PC-3 (cell line): ENCODE data around the gene CYBRD1. TPM values are rescaled to one million over a fixed set of nuclear protein-coding genes. Genes with fewer than 3 reads are reported as not detected.
A peak's percentile ranks its signal among the peaks of the same experiment; 100 is the strongest.

Source experiments
- ATAC-seq: fragments of 200-7000 bp; cut with Tn5 transposase; 2 replicates; pipeline ENCODE4 v1.9.1; 2020; ENCODE audit warnings: mild to moderate bottlenecking, moderate library complexity
- BruUV-seq: library from RNA; stranded (reverse); fragments of 400-500 nt; replicated peaks from 2 replicates; lab custom pipeline; 2021; lab: Mats Ljungman, UMichigan
- CTCF ChIA-PET: fragments of 300-600 bp; sonication (Branson Sonifier 250); formaldehyde crosslinking; loops from one replicate; lab custom pipeline; 2022; ENCODE audit warnings: antibody characterized with exemption; lab: Charles Lee
- POLR2A ChIA-PET: fragments of 300-600 bp; sonication (Branson Sonifier 250); formaldehyde crosslinking; loops from one replicate; lab custom pipeline; 2022; ENCODE audit warnings: antibody characterized with exemption; ENCODE audit not compliant: unreplicated experiment; lab: Charles Lee
- DNase-seq: peaks from one replicate; pipeline ENCODE4 v3.0.0-alpha.2; 2015
- H2AFZ ChIP-seq: fragments of 300-600 bp; sonication (generic); 2 replicates; pipeline ENCODE4 v1.6.0; 2016; ENCODE audit warnings: antibody characterized with exemption, low read length
- H3F3A ChIP-seq: fragments of 300-600 bp; sonication (generic); one replicate; pipeline ENCODE4 v1.6.0; 2017; ENCODE audit warnings: antibody characterized with exemption, low read length, control low read depth, mild to moderate bottlenecking; ENCODE audit not compliant: unreplicated experiment
- H3K27ac ChIP-seq: fragments of 300-600 bp; sonication (generic); 2 replicates; pipeline ENCODE4 v1.5.1; 2016; ENCODE audit warnings: mild to moderate bottlenecking, low read length
- H3K27me3 ChIP-seq: fragments of 300-600 bp; sonication (generic); 2 replicates; pipeline ENCODE4 v1.6.1; 2016; ENCODE audit warnings: low read length, mixed read lengths
- H3K36me3 ChIP-seq: fragments of 300-600 bp; sonication (generic); 2 replicates; pipeline ENCODE4 v1.6.1; 2016; ENCODE audit warnings: low read depth, mixed run types, low read length, mixed read lengths
- H3K4me1 ChIP-seq: fragments of 300-600 bp; sonication (generic); 2 replicates; pipeline ENCODE4 v1.5.1; 2016; ENCODE audit warnings: low read length; ENCODE audit not compliant: insufficient read depth
- H3K4me2 ChIP-seq: fragments of 300-600 bp; sonication (generic); 2 replicates; pipeline ENCODE4 v1.6.0; 2016; ENCODE audit warnings: low read length
- H3K4me3 ChIP-seq: fragments of 300-600 bp; sonication (generic); 2 replicates; pipeline ENCODE4 v1.5.1; 2016; ENCODE audit warnings: mild to moderate bottlenecking, low read length, mixed read lengths
- H3K79me2 ChIP-seq: fragments of 300-600 bp; sonication (generic); 2 replicates; pipeline ENCODE4 v1.6.1; 2017; ENCODE audit warnings: low read length, mixed read lengths
- H3K9ac ChIP-seq: fragments of 300-600 bp; sonication (generic); 2 replicates; pipeline ENCODE4 v1.6.0; 2016; ENCODE audit warnings: mild to moderate bottlenecking, low read length
- H3K9me2 ChIP-seq: fragments of 300-600 bp; sonication (generic); replicated peaks from 2 replicates; pipeline ENCODE4 v1.6.1; 2016; ENCODE audit warnings: mixed run types, low read length, mixed read lengths
- H3K9me3 ChIP-seq: fragments of 300-600 bp; sonication (generic); 2 replicates; pipeline ENCODE4 v1.6.1; 2016; ENCODE audit warnings: low read length, mixed read lengths
- H4K20me1 ChIP-seq: fragments of 300-600 bp; sonication (generic); 2 replicates; pipeline ENCODE4 v1.6.1; 2016; ENCODE audit warnings: low read length, mixed read lengths
- CTCF ChIP-seq: fragments of 300-600 bp; sonication (generic); conservative IDR thresholded peaks from 2 replicates; pipeline ENCODE4 v1.5.1; 2017; ENCODE audit warnings: antibody characterized with exemption, low read depth, mild to moderate bottlenecking, low read length
- EZH2 ChIP-seq: fragments of 300-600 bp; sonication (generic); IDR thresholded peaks from one replicate; pipeline ENCODE4 v1.6.1; 2017; ENCODE audit warnings: antibody characterized with exemption, mild to moderate bottlenecking, low read length; ENCODE audit not compliant: unreplicated experiment
- EZH2phosphoT487 ChIP-seq: fragments of 300-600 bp; sonication (generic); IDR thresholded peaks from 2 replicates; pipeline ENCODE4 v1.6.1; 2018; ENCODE audit warnings: mild to moderate bottlenecking, antibody characterized with exemption, low read length, borderline replicate concordance
- intact Hi-C: fragments of 100-400 bp; cut with micrococcal nuclease; formaldehyde crosslinking; loops from 2 replicates; pipeline ENCODE4 v1.9.0; 2023
- total RNA-seq: library from RNA; depleted of rRNA; stranded (reverse); fragments of >200 nt; gene quantifications from 2 replicates; pipeline ENCODE4 v1.2.3, GENCODE V29; 2014

The CYBRD1 gene
- total RNA-seq, 1 experiment from 2014 or later: 0.87 TPM

DNA sequence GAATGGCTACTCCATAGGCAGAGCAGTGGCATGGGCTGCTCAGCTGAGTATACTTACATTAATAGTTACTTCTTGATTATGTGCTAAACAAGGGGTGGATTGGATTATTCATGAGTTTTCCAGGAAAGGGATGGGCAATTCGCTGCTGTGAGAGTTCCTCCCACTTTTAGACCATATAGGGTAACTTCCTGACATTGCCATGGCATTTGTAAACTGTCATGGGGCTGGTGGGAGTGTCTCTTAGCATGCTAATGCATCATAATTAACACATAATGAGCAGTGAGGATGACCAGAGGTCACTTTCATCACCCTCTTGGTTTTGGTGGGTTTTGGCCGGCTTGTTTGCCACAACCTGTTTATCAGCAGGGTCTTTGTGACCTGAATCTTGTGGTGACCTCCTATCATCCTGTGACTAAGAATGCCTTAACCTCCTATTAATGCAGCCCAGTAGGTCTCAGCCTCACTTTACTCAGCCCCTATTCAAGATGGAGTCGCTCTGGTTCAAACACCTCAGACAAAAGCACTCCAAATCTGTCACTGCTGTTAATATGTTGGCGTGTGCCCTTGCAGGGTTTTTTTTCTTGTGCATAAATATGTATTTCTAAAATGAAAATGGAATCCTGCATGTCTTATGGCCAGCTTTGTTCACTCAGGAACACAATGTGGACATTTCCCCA lies 56.0 kb downstream of the CYBRD1 start:
- H3F3A ChIP-seq: no peaks in the 10 kb centered on the region
- no peak overlapping the region for H3K9ac ChIP-seq
- ChIA-PET POLR2A (no interaction called here), CTCF (no interaction called here)
- no peak overlapping the region for H3K27ac ChIP-seq
- no peaks in the 10 kb centered on the region for H3K79me2 ChIP-seq
- H2AFZ ChIP-seq: no peak overlapping the region
- ATAC-seq (no peak), DNase-seq (no peak)
- TF ChIP-seq EZH2phosphoT487: no peak
- TF ChIP-seq EZH2: no peak
- no peak for TF ChIP-seq CTCF
- H3K4me1 ChIP-seq: no peaks in the 10 kb centered on the region
- H3K4me3 ChIP-seq: no peak overlapping the region
- intact Hi-C loops: loop anchor here (10.0 kb wide), 1 partner anchor 227 kb away; no protein-coding TSS in a partner anchor
- H3K9me3 ChIP-seq: no peaks in the 10 kb centered on the region
- no peaks in the 10 kb centered on the region for H3K36me3 ChIP-seq
- no peaks in the 10 kb centered on the region for H3K9me2 ChIP-seq
- BruUV-seq: no TSS peak
- H4K20me1 ChIP-seq: no peaks in the 10 kb centered on the region
- no peak overlapping the region for H3K4me2 ChIP-seq
- H3K27me3 ChIP-seq: no peaks in the 10 kb centered on the region

DNA sequence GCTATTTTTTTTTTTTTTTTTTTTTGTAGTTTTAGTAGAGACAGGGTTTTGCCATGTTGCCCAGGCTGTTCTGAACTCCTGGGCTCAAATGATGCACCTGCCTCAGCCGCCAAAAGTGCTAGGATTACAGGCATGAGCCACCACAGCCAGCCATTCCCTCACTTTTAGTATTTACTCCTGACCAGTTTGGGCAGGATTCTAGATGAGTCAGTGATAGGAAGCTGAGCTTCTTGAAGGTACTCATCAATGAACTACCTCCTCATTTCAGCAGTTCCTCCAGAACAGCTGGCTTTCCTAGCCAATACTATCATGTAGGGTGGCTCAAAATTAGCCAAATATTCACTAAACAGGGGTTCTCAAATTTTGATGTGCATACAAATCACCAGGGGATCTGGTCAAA lies 57.2 kb downstream of the CYBRD1 start:
- ChIA-PET CTCF (no interaction called here), POLR2A (no interaction called here)
- no peaks in the 10 kb centered on the region for H3F3A ChIP-seq
- H3K36me3 ChIP-seq: no peaks in the 10 kb centered on the region
- TF ChIP-seq EZH2phosphoT487 (no peak), CTCF (no peak), EZH2 (no peak)
- H4K20me1 ChIP-seq: no peaks in the 10 kb centered on the region
- DNase-seq (peak; percentile 59), ATAC-seq (peak; percentile 40)
- no peaks in the 10 kb centered on the region for H3K27me3 ChIP-seq
- no peaks in the 10 kb centered on the region for H3K9me2 ChIP-seq
- BruUV-seq: no TSS peak
- H3K4me1 ChIP-seq: no peaks in the 10 kb centered on the region
- no peak overlapping the region for H3K9ac ChIP-seq
- no peak overlapping the region for H3K4me3 ChIP-seq
- intact Hi-C loops: loop anchor here (10.0 kb wide), 1 partner anchor 225 kb away; no protein-coding TSS in a partner anchor
- no peak overlapping the region for H3K4me2 ChIP-seq
- no peak overlapping the region for H2AFZ ChIP-seq
- no peak overlapping the region for H3K27ac ChIP-seq
- no peaks in the 10 kb centered on the region for H3K79me2 ChIP-seq
- H3K9me3 ChIP-seq: no peaks in the 10 kb centered on the region

DNA sequence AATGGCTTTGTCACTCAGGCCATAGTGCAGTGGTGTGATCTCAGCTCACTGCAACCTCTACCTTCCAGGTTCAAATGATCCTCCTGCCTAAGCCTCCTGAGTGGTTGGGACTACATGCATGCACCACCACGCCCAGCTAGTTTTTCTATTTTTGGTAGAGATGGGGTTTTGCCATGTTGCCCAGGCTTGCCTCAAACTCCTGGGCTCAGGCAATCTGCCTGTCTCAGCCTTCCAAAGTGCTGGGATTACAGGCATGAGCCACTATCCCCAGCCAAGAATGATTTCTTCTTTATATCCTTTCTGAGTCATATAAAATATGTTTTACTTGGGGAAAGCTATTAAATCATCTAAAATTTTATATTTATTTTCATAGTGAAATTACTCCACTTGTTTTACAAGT lies 61.3 kb downstream of the CYBRD1 start:
- CTCF ChIA-PET: no interaction called here
- no TSS peak for BruUV-seq

More for the DNA sequence above, 61.3 kb downstream of the CYBRD1 start:
- TF ChIP-seq EZH2phosphoT487 (no peak), CTCF (no peak), EZH2 (no peak)
- no peaks in the 10 kb centered on the region for H4K20me1 ChIP-seq
- no peaks in the 10 kb centered on the region for H3K4me1 ChIP-seq
- H3K4me3 ChIP-seq: no peak overlapping the region
- H3F3A ChIP-seq: no peaks in the 10 kb centered on the region
- no peak overlapping the region for H3K4me2 ChIP-seq
- no peaks in the 10 kb centered on the region for H3K9me2 ChIP-seq
- POLR2A ChIA-PET: no interaction called here
- DNase-seq: no peak
- intact Hi-C loops: no loop called here
- H3K27ac ChIP-seq: no peak overlapping the region
- H2AFZ ChIP-seq: no peak overlapping the region
- H3K36me3 ChIP-seq: no peaks in the 10 kb centered on the region
- no peaks in the 10 kb centered on the region for H3K27me3 ChIP-seq
- no peak overlapping the region for H3K9ac ChIP-seq
- H3K9me3 ChIP-seq: no peaks in the 10 kb centered on the region
- no peak for ATAC-seq
- no peaks in the 10 kb centered on the region for H3K79me2 ChIP-seq
